Measurements from ENCODE around the gene VPS37B.

- TF ChIP-seq EZH2 (IDR thresholded peaks at IDR 0.05; ENCODE audit: low read length, missing control alignments): no peak
- TF ChIP-seq, protein P1, sequence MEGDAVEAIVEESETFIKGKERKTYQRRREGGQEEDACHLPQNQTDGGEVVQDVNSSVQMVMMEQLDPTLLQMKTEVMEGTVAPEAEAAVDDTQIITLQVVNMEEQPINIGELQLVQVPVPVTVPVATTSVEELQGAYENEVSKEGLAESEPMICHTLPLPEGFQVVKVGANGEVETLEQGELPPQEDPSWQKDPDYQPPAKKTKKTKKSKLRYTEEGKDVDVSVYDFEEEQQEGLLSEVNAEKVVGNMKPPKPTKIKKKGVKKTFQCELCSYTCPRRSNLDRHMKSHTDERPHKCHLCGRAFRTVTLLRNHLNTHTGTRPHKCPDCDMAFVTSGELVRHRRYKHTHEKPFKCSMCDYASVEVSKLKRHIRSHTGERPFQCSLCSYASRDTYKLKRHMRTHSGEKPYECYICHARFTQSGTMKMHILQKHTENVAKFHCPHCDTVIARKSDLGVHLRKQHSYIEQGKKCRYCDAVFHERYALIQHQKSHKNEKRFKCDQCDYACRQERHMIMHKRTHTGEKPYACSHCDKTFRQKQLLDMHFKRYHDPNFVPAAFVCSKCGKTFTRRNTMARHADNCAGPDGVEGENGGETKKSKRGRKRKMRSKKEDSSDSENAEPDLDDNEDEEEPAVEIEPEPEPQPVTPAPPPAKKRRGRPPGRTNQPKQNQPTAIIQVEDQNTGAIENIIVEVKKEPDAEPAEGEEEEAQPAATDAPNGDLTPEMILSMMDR (conservative IDR thresholded peaks at IDR 0.05 in 1 of 2, IDR thresholded peaks at IDR 0.05 in 1 of 2; ENCODE audit: low read depth in 1 of 2, low read length in 2 of 2): no peak
These were observed 60.8 kb downstream of the VPS37B start, which contains the start of gene HIP1R for GRCh38 chr12:122834921-122835749.
